ENCODE measurements around the gene HDAC4. TPM values are rescaled to one million over a fixed set of nuclear protein-coding genes. Genes with fewer than 3 reads are reported as not detected.

The HDAC4 gene
- total RNA-seq, 1 donor from 2014 or later = 11.8 TPM

DNA sequence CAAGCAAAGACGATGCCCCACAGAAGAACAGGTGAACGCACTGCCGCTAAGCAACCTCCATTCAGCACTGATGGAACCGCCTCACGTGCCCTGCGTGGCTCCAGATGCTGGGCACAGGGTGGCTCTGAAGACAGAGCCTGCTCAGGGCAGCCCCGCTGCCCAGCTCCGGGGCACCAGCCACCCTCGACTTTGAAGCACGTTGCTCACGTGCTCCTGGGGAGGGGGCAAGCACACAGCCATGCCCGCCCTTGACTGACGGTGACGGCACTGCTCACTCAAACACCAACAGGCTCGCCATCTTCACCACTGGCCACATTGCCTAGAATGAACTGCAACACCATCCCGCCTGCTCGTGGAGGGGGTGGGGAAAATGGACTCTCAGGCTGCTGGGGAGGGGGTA lies 251.3 kb downstream of the HDAC4 start:
- peaks cover 2% of the 10 kb centered on the region for H3K27me3 Mint-ChIP-seq (ENCODE audit: low read depth, unreplicated experiment)
- no peak overlapping the region for H3K9ac ChIP-seq (ENCODE audit: low read length)
- no peaks in the 10 kb centered on the region for H3K36me3 ChIP-seq (ENCODE audit: insufficient read depth, low read length)
- no peaks in the 10 kb centered on the region for H3K27me3 ChIP-seq (ENCODE audit: insufficient read depth, low read length)
- H3K36me3 Mint-ChIP-seq (ENCODE audit: low read depth, unreplicated experiment) = peaks cover 12% of the 10 kb centered on the region
- H3K27ac ChIP-seq (ENCODE audit: low read depth, low read length) = no peak overlapping the region
- H3K4me3 Mint-ChIP-seq (ENCODE audit: unreplicated experiment) = no peak overlapping the region
- no peaks in the 10 kb centered on the region for H3K4me1 ChIP-seq (ENCODE audit: insufficient read depth, low read length)
- H3K79me2 ChIP-seq (ENCODE audit: insufficient read depth, low read length) = no peaks in the 10 kb centered on the region
- H3K4me2 ChIP-seq (ENCODE audit: low read length) = no peak overlapping the region
- no peaks in the 10 kb centered on the region for H3K9me3 Mint-ChIP-seq (ENCODE audit: unreplicated experiment)
- H4K20me1 ChIP-seq (ENCODE audit: insufficient read depth, low read length) = no peaks in the 10 kb centered on the region
- H3K4me3 ChIP-seq (ENCODE audit: insufficient read depth, low read depth, low read length) = no peak overlapping the region
- no peak overlapping the region for H3K27ac Mint-ChIP-seq (ENCODE audit: unreplicated experiment)
- H2AFZ ChIP-seq (ENCODE audit: low read depth, low read length) = no peak overlapping the region
- no peaks in the 10 kb centered on the region for H3K4me1 Mint-ChIP-seq (ENCODE audit: low read depth, unreplicated experiment)
- TF ChIP-seq, protein P1, sequence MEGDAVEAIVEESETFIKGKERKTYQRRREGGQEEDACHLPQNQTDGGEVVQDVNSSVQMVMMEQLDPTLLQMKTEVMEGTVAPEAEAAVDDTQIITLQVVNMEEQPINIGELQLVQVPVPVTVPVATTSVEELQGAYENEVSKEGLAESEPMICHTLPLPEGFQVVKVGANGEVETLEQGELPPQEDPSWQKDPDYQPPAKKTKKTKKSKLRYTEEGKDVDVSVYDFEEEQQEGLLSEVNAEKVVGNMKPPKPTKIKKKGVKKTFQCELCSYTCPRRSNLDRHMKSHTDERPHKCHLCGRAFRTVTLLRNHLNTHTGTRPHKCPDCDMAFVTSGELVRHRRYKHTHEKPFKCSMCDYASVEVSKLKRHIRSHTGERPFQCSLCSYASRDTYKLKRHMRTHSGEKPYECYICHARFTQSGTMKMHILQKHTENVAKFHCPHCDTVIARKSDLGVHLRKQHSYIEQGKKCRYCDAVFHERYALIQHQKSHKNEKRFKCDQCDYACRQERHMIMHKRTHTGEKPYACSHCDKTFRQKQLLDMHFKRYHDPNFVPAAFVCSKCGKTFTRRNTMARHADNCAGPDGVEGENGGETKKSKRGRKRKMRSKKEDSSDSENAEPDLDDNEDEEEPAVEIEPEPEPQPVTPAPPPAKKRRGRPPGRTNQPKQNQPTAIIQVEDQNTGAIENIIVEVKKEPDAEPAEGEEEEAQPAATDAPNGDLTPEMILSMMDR (IDR thresholded peaks at IDR 0.05; ENCODE audit: insufficient read depth, low read depth, low read length) = no peak
- TF ChIP-seq EZH2 (IDR thresholded peaks at IDR 0.05; ENCODE audit: insufficient read depth, low read length) = no peak
- H3K9me3 ChIP-seq (ENCODE audit: insufficient read depth, low read depth, low read length) = no peaks in the 10 kb centered on the region
- FAIRE-seq (no peak), DNase-seq (ENCODE audit: low read depth) (no peak)

DNA sequence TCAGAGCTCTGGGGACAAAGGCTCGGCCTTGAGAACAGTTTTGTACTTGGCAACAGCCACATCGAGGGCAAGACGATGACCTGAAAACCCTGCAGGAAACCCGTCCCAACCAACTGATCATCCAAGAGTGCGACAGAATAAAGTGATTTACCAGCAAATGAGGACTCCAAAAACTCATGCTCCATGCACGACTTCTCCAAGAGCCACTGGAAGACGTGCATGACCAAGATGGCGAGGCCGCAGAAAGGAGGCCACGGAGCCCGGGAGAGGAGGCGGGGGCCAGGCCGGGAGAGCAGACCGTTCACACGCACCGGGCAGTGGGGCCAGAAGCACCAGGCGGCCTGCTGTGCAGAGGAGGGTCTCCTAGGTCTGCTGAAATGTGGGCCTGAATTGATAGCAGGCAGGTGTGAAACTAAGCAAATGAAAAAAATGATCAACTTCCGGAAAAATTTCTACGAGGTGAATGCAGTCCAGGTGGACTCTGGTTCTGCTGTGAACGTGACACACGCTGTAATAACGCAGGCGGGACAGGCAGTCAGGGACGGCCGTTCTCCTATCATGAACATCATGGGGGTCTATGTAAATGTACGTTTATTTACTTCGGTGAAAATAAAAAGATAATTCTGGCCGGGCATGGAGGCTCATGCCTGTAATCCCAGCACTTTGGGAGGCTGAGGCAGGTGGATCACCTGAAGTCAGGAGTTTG lies 252.2 kb downstream of the HDAC4 start:
- H3K27ac Mint-ChIP-seq (ENCODE audit: unreplicated experiment) = no peak overlapping the region
- no peak for DNase-seq (ENCODE audit: low read depth)
- no peaks in the 10 kb centered on the region for H3K9me3 Mint-ChIP-seq (ENCODE audit: unreplicated experiment)
- Histone ChIP-seq H3K4me1 (ENCODE audit: insufficient read depth, low read length) (no peaks in the 10 kb centered on the region), H3K36me3 (ENCODE audit: insufficient read depth, low read length) (no peaks in the 10 kb centered on the region), H3K4me2 (ENCODE audit: low read length) (no peak overlapping the region), H3K27ac (ENCODE audit: low read depth, low read length) (no peak overlapping the region), H3K27me3 (ENCODE audit: insufficient read depth, low read length) (no peaks in the 10 kb centered on the region), H3K9ac (ENCODE audit: low read length) (no peak overlapping the region), H2AFZ (ENCODE audit: low read depth, low read length) (no peak overlapping the region), H3K4me3 (ENCODE audit: insufficient read depth, low read depth, low read length) (no peak overlapping the region), H4K20me1 (ENCODE audit: insufficient read depth, low read length) (no peaks in the 10 kb centered on the region), H3K79me2 (ENCODE audit: insufficient read depth, low read length) (no peaks in the 10 kb centered on the region), H3K9me3 (ENCODE audit: insufficient read depth, low read depth, low read length) (no peaks in the 10 kb centered on the region)
- H3K4me3 Mint-ChIP-seq (ENCODE audit: unreplicated experiment) = no peak overlapping the region
- no peak for TF ChIP-seq EZH2 (IDR thresholded peaks at IDR 0.05; ENCODE audit: insufficient read depth, low read length)
- TF ChIP-seq, protein P1 (IDR thresholded peaks at IDR 0.05; ENCODE audit: insufficient read depth, low read depth, low read length) = no peak
- FAIRE-seq = no peak
- no peaks in the 10 kb centered on the region for H3K4me1 Mint-ChIP-seq (ENCODE audit: low read depth, unreplicated experiment)
- peaks cover 2% of the 10 kb centered on the region for H3K27me3 Mint-ChIP-seq (ENCODE audit: low read depth, unreplicated experiment)
- peaks cover 9% of the 10 kb centered on the region for H3K36me3 Mint-ChIP-seq (ENCODE audit: low read depth, unreplicated experiment)

DNA sequence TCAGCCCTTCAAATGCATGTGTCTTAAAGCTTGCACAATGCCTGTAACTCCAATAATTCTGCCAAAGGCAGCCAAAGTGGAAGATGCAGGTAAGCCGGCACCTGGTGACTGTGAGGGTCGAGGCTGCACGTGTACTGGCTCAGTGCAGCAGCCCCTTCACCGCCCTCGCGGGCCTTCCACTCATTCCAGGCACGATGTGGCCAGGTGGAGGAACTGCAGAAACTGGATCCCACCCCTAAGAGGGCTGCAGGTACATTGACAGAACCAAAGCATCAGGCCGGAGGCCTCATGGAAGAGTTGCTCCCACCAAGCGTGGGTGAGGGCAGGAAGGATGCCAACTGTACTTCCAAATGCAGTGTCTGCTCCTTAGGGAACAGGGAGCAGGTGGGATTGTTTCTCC lies 253.4 kb downstream of the HDAC4 start:
- Mint-ChIP-seq H3K36me3 (ENCODE audit: low read depth, unreplicated experiment) (peaks cover 7% of the 10 kb centered on the region), H3K4me1 (ENCODE audit: low read depth, unreplicated experiment) (no peaks in the 10 kb centered on the region), H3K27me3 (ENCODE audit: low read depth, unreplicated experiment) (peaks cover under 1% of the 10 kb centered on the region), H3K27ac (ENCODE audit: unreplicated experiment) (no peak overlapping the region), H3K4me3 (ENCODE audit: unreplicated experiment) (no peak overlapping the region), H3K9me3 (ENCODE audit: unreplicated experiment) (no peaks in the 10 kb centered on the region)
- Histone ChIP-seq H3K36me3 (ENCODE audit: insufficient read depth, low read length) (no peaks in the 10 kb centered on the region), H3K27ac (ENCODE audit: low read depth, low read length) (no peak overlapping the region), H3K9me3 (ENCODE audit: insufficient read depth, low read depth, low read length) (no peaks in the 10 kb centered on the region), H3K79me2 (ENCODE audit: insufficient read depth, low read length) (no peaks in the 10 kb centered on the region), H3K4me2 (ENCODE audit: low read length) (no peak overlapping the region), H3K9ac (ENCODE audit: low read length) (no peak overlapping the region), H4K20me1 (ENCODE audit: insufficient read depth, low read length) (no peaks in the 10 kb centered on the region), H3K4me3 (ENCODE audit: insufficient read depth, low read depth, low read length) (no peak overlapping the region), H3K4me1 (ENCODE audit: insufficient read depth, low read length) (no peaks in the 10 kb centered on the region), H3K27me3 (ENCODE audit: insufficient read depth, low read length) (no peaks in the 10 kb centered on the region), H2AFZ (ENCODE audit: low read depth, low read length) (no peak overlapping the region)
- DNase-seq (ENCODE audit: low read depth) (no peak), FAIRE-seq (no peak)
- TF ChIP-seq, protein P1 (IDR thresholded peaks at IDR 0.05; ENCODE audit: insufficient read depth, low read depth, low read length) = no peak
- TF ChIP-seq EZH2 (IDR thresholded peaks at IDR 0.05; ENCODE audit: insufficient read depth, low read length) = no peak
